DMS114 treated with DMSO at 0.1 percent for 48 hours (cell line): ENCODE data around the gene HAL.

Experiments
- DNase-seq: peaks from one replicate; lab custom pipeline; 2025; ENCODE audit not compliant: unreplicated experiment; lab: John Stamatoyannopoulos, UW

HAL gene, protein sequence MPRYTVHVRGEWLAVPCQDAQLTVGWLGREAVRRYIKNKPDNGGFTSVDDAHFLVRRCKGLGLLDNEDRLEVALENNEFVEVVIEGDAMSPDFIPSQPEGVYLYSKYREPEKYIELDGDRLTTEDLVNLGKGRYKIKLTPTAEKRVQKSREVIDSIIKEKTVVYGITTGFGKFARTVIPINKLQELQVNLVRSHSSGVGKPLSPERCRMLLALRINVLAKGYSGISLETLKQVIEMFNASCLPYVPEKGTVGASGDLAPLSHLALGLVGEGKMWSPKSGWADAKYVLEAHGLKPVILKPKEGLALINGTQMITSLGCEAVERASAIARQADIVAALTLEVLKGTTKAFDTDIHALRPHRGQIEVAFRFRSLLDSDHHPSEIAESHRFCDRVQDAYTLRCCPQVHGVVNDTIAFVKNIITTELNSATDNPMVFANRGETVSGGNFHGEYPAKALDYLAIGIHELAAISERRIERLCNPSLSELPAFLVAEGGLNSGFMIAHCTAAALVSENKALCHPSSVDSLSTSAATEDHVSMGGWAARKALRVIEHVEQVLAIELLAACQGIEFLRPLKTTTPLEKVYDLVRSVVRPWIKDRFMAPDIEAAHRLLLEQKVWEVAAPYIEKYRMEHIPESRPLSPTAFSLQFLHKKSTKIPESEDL

DNA sequence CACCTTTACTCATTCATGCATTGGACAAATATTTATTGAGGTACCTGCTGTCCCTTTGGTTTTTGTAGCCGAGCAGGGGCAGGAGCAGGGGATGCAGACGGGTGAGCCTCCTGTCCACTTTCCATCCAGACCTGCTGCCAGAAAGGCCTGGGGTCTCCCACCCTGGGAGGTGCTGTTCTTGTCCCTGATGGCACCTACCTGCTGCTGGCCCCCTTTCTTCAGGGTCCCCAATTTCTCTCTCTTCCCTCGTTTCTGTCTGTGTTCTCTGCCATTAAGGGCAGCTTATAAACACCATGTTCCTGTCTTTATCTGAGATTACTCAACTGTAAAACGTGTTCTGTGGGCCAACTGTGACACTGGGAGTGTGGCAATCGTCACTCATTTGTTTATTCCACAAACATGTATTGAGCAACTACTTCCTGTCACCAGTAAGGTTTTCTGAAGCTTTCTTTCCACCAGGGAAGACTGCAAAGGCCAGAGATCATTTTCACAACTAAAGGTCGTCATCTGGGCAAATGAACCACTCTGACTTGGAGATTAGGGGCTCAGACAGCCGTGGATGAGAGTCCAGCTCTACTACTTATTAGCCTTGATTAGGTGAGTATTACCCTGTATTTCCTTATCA lies at the start of gene HAL:
Gene HAL, minus strand, starts transcription at position 311 of the 625 bp plus-strand sequence. CDS start 434 bp downstream, outside the sequence.
- DNase-seq, result no peak

- DNase-seq, result no peak
These were observed 49.4 kb upstream of the HAL start for GRCh38 chr12:96045566-96045965.

- DNase-seq, result no peak
These were observed 48.8 kb upstream of the HAL start for GRCh38 chr12:96044943-96045290.

- no peak for DNase-seq
These were observed 48.1 kb upstream of the HAL start for GRCh38 chr12:96044017-96044942.

DNA sequence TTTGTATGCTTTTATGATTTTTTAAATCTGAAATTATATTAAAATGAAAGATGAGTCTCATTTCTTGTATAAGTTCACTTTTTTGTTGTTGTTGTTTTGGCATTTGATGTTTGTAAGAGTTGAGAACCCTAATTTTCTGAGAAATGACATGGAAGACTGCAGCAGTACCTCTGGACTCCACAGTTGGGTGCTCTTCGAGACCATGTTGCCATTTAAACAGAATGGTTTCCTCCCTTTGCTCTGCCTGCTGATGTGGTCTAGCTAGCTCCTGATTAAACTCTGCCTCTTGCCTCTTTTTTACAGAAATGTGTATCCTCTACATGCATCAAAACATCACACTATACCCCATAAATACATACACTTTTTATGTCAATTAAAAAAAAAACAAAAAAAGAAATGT lies 45.0 kb upstream of the HAL start:
- no peak for DNase-seq

DNA sequence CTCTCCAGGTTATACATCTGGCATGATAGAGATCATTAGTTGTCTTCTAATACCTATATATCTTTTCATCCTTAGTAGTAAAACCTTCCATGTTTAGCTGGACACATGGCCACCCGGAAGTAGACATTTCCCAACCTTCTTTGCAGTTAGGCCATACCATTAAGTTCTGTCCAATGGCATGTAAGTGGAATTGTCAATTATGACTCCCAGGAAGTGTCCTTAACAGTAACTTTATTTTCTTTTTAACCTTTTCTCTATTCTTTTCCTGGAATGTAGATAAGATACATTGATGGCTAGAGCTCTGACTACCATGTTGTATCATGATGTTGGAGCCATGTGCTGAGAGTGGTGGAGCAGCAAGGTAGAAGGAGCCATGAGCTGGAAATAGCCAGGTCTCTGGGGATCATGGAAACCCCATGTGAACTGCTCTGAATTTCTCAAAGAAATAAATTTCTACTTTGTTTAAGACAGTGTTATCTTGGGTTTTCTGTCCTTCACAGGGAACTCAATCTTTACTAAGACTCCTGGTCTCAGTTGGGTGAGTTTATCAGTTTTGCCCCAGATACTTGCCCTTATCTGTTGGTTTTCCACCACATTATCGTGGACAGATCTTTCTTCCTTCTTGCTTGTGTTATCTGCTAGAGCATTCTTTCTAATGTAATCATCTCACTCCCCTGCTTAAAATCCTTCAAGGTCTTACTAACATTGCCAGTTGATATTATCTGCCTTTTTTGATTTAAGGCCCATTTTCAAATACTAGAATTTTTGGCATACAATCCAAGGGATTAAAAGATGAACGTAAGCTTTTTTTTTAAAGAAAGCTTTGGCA lies 44.4 kb upstream of the HAL start:
- DNase-seq, result no peak

DNA sequence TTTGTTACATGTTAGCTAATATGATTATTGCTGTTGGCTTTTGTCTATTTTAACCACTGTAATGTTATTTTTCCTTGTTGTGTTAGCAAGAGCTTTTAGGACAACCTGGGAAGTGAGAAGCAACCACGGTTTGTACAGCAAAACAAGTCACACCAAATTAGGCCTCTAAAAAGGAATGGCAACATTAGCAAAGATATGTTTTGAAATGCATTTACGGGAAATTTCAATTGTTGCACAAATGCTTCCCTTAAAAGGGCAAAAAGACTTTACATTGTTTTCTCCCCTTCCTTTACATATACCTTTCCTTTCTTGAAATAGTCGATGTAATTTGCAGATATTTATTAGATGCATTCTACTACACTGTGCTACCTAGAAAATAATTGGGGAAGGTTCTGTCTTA lies 43.4 kb upstream of the HAL start:
- DNase-seq, result no peak

DNA sequence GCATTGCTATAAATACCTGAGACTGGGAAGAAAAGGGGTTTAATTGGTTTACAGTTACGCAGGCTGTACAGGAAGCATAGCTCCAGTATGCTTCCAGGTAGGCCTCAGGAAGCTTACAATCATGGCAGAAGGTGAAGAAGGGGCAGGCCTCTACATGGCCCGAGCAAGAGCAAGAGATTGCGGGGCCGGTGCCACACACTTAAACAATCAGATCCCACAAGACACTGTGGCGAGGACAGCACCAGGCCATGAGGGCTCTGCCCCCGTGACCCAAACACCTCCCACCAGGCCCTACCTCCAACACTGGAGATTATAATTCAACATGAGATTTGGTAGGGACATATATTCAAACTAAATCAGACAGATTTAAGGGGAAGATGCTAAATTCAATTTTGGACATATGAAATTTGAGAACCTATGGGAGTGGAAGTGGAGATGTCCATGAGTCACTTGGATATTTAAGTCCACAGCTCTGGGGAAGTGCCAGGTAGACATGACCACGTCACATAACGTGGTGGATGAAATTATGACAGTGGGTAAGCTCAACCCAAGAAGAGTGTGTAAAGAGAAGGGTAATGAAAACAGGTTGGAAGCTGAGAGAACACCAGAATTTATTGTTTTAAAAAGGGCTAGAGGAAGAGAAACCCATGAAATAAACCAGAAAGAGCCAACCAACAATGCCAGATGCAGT lies 40.8 kb upstream of the HAL start:
- no peak for DNase-seq

DNA sequence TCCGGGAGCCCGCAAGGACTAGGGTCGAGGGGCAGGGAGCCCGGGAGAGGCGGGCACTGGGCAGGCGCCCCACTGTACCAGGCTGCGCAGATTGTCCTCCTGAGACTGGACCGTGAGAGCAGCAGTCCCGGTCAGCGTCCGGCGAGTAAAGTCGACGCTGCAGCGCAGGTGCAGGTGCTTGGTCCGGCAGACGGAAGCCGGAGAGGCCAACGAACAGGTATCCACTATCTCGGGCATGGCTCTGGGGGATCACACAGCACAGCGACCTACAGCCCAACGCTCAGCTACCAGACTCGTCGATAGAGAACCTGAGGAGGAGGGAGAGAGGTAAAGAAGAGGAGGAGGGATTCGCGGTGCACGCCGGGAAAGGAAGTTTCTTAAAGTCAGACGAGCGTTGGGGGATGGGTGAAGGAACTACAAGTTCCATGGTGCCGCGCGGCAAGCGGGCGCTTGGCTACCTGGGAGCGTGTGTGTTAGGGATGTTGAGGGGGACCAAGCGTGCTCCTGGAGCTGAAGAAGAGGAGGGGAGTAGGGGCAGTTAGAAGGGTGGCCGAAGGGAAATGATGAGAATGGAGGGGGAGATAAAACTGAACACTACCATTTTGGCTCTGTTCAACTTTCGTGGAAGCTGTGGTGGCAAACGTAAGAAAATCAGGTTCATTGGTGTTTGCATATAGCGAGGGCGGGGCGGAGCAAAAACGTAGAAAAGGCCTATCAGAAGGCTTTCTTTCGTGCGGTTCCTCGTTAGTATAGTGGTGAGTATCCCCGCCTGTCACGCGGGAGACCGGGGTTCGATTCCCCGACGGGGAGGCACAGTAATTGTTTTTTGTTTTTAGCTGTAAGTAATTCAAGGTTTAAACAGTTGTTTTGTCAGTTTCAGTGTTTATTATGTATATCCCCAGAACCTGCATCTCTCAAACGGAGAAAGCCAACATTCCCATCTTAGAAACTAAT lies 39.4 kb upstream of the HAL start, which contains the start of gene LTA4H:
Gene LTA4H, minus strand, starts transcription at position 305 of the 954 bp plus-strand sequence. Its CDS starts 68 bp downstream, at position 237.
- peak; percentile 99 for DNase-seq

DNA sequence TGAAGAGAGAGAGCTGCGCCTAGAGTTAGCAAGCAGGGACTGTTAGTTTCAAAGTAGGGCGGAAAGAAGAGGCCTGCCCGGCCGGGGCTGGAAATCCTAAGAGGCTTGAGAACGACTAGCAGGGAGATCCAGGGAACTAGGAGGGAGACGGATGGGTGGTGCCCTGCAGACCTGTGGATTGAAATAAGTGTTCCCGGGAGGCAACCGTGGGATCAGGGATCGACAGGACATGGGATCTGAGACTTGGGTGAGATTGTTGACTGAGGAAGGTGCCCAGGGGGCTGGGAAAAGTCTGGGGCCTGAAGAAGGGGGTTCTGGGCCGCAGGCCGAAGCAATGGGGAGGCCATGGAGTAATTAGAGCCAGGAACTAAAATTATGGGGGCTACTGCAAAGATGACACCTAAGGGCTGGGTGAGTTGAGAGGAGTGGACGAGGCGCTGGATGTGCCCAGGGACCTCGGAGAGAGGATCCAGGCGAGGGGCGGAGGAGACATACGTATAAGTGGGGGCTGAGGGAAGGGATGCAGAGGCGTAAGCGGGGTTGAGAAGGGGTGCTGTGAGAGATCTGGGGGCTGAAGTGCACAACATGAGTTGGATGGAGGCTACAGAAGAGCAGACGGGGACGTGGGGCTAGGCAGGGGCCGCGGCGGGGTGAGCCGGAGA lies 38.6 kb upstream of the HAL start:
- DNase-seq, result no peak

DNA sequence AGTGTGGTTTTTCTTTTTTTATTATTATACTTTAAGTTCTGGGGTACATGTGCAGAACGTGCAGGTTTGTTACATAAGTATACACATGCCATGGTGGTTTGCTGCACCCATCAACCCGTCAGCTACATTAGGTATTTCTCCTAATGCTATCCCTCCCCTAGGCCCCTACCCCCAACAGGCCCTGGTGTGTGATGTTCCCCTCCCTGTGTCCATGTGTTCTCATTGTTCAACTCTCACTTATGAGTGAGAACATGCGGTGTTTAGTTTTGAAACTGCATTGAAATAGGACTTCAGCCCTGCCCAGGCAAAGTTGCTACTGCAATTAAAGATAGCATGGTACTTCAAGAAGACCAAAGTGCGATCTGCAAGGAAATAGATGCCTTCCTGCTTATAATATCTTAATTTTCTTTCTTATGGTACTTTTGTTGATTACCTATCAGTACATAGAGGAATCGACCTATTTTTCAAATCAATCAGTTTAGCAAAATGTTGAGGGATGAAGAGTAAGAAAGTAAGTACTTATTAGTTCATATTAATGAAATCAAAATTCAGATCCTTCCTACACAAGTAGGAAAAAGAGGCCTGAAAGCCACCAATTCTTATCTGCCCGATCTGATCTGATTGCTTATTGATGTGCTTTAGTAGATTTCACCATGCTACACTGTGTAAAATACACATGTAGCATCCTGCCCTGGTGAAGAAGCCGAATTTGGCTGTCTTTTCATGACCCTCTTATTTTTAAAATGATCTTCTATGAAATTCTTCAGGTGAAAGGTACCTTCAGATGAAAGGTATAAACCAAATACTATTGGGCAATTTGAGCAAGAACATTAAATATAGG lies 37.6 kb upstream of the HAL start:
- no peak for DNase-seq

- DNase-seq, result no peak
These were observed 33.7 kb upstream of the HAL start for GRCh38 chr12:96029826-96030225.

GRCh38 chr12:96028538-96028937 lies 32.4 kb upstream of the HAL start:
- no peak for DNase-seq

DNA sequence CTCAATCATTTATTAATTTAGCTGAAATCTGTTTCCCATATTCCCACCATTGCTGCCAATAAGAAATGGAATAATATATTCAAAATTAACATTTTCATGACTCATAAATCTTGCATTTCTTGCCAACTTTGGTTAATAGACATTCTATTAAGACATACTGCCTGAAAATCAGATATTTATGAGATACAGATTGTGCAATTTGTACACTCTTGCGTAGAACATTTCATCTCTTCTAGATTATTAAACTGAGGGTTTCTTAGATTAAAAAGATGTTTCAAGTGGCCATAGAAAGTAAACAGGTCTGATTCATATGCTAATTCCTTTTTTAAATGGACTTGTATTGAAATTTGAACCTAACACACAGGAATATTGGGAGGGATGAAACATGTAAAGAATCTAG lies 30.2 kb upstream of the HAL start:
- DNase-seq, result no peak

GRCh38 chr12:96025518-96025917 lies 29.4 kb upstream of the HAL start:
- no peak for DNase-seq

DNA sequence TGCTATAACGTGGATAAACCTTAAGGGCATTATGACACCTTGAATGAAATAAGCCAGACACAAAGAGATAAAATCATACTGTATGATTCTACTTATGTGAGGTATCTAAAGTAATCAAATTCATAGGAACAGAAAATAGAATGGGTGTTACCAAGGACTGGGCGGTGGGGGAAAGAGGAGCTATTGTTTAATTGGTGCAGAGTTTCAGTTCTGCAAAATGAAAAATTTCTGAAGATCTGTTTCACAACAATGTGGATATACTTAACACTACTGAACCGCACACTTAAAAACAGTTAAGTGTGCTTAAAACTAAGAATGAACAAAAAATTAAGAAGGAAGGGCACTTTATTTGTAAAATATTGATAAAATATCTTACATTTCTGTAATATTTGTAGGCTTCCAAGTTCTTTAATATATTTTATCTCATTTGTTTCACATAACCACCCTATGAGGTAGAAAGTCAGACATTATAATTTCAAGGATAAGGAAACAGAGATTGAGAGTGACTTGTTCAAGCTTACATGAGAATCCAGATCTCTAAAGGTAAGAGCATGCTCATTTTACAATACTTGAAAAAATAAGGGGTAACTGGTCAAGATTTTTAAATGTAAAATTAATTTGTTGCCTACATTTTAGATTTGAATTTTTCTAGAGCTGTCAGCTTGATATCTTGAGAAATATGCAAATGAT lies 24.3 kb upstream of the HAL start:
- DNase-seq, result no peak
